Gastroesophageal sphincter (tissue), 4 donors: ENCODE results near the gene TENM3. TPM values are rescaled to one million over a fixed set of nuclear protein-coding genes. Genes with fewer than 3 reads are reported as not detected.
A peak's percentile ranks its signal among the peaks of the same experiment; 100 is the strongest.

ENCODE experiments used
- ATAC-seq: fragments of 150-250 bp; one replicate; pipeline ENCODE4 v1.9.1; 2016; ENCODE audit warnings: mild to moderate bottlenecking, moderate library complexity
- H3K27ac ChIP-seq, 4 donors: fragments of 200-600 bp; sonication (generic) in 3 of 4; 1 replicate in 3 of 4; 2 replicates in 1 of 4; pipeline ENCODE4 v1.5.1; 2016 to 2019
- H3K27me3 ChIP-seq: fragments of 200-600 bp; sonication (generic); one replicate; pipeline ENCODE4 v1.5.1; 2019
- H3K36me3 ChIP-seq, 2 donors: fragments of 200-600 bp; sonication (generic); one replicate each; pipeline ENCODE4 v1.5.1; 2019; ENCODE audit warnings: control low read depth in 1 of 2
- H3K4me1 ChIP-seq, 3 donors: fragments of 200-600 bp; sonication (generic); 1 replicate in 2 of 3; 2 replicates in 1 of 3; pipeline ENCODE4 v1.5.1; 2016 to 2019; ENCODE audit warnings: control low read depth in 2 of 3
- H3K4me3 ChIP-seq, 2 donors: fragments of 200-600 bp; sonication (generic); one replicate each; pipeline ENCODE4 v1.5.1; 2019; ENCODE audit warnings: mild to moderate bottlenecking in 1 of 2, moderate library complexity in 1 of 2
- H3K9me3 ChIP-seq, 3 donors: fragments of 200-600 bp; sonication (generic); one replicate each; pipeline ENCODE4 v1.5.1; 2017 to 2019; ENCODE audit warnings: control low read depth in 2 of 3
- EP300 ChIP-seq: sonication (generic); formaldehyde crosslinking; IDR thresholded peaks from one replicate; pipeline ENCODE4 v1.6.1; 2017; ENCODE audit warnings: antibody characterized with exemption, mild to moderate bottlenecking
- POLR2A ChIP-seq, 2 donors: fragments of 450-650 bp; IDR thresholded peaks; one replicate each; pipeline ENCODE4 v1.6.1; 2017; ENCODE audit warnings: antibody characterized with exemption in 2 of 2, mild to moderate bottlenecking in 2 of 2, moderate library complexity in 1 of 2
- POLR2AphosphoS5 ChIP-seq: sonication (generic); formaldehyde crosslinking; IDR thresholded peaks from one replicate; pipeline ENCODE4 v1.6.1; 2017; ENCODE audit warnings: antibody characterized with exemption
- WGBS, 2 donors: methylation state at CpG; one replicate each; pipeline ENCODE4 v1.1.5; 2018; ENCODE audit warnings: low coverage in 1 of 2; 5-methylcytosine and 5-hydroxymethylcytosine counted together
- total RNA-seq, 4 donors: library from RNA; depleted of rRNA; stranded (reverse); fragments of >200 nt; gene quantifications; one replicate each; pipeline ENCODE4 v1.1.0, GENCODE V29; 2016
- TF ChIP-seq, protein P1 (sequence below), 4 experiments: fragments of 200-600 bp in 2 of 4; fragments of 450-650 bp in 2 of 4; sonication (generic) in 1 of 4; IDR thresholded peaks; one replicate each; pipeline ENCODE4 v1.5.1; 2017 to 2019; ENCODE audit warnings: antibody characterized with exemption in 4 of 4, mild to moderate bottlenecking in 2 of 4, moderate library complexity in 2 of 4

TENM3 gene
- total RNA-seq, 4 donors from 2014 or later, result 8.2 to 39.9 (median 15.8) TPM

DNA sequence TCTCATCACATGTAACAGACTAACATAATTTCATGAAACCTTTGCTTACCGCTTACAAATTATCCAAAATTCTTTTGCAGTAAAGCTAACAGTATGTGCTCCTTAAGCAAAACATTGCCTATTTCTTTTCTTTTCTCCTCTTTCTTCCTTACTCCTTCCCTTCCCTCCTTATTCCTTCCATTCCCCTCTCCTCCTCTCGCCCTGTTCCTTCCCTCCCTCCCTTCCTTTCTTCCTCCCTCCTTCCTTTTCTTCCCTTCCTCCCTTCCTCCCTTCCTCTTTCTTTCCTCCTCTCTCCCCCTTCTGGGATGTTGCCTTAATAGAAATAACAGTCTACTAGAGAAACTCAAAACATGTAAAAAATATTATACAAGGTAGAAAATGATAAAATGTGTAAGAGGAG is 246.4 kb downstream of the TENM3 start:
- WGBS, 2 donors, result 68 to 79% methylated on average over 2 of the region's 2 CpGs
- Histone ChIP-seq H3K4me1 (peaks cover 0 to 20% (median 0%) of the 10 kb centered on the region in 3 donors), H3K27ac (no peak overlapping the region), H3K9me3 (no peaks in the 10 kb centered on the region), H3K27me3 (no peaks in the 10 kb centered on the region), H3K36me3 (no peaks in the 10 kb centered on the region), H3K4me3 (no peak overlapping the region)
- ATAC-seq, result no peak
- TF ChIP-seq, protein P1, sequence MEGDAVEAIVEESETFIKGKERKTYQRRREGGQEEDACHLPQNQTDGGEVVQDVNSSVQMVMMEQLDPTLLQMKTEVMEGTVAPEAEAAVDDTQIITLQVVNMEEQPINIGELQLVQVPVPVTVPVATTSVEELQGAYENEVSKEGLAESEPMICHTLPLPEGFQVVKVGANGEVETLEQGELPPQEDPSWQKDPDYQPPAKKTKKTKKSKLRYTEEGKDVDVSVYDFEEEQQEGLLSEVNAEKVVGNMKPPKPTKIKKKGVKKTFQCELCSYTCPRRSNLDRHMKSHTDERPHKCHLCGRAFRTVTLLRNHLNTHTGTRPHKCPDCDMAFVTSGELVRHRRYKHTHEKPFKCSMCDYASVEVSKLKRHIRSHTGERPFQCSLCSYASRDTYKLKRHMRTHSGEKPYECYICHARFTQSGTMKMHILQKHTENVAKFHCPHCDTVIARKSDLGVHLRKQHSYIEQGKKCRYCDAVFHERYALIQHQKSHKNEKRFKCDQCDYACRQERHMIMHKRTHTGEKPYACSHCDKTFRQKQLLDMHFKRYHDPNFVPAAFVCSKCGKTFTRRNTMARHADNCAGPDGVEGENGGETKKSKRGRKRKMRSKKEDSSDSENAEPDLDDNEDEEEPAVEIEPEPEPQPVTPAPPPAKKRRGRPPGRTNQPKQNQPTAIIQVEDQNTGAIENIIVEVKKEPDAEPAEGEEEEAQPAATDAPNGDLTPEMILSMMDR (IDR thresholded peaks at IDR 0.05), result no peak
- TF ChIP-seq POLR2A (IDR thresholded peaks at IDR 0.05) (no peak), EP300 (no peak), POLR2AphosphoS5 (no peak)

DNA sequence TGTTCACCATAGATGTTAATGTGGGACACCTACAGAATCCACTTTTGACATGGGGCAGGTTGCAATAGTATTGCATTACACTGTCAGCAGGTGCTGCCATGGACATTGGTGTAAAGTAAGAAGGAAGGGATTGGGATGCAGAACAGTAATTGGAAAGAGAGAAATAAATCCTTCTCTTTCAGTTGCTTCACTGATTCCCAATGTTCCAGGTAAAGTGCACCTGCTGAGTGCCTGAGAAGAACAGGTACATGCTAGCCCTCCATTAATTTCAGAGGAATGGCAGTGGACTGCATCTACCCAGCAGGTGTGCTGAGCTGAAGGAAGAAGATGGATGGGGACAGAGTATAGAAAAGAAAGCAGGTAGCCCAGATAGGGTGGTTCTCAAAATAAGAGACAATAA is 248.5 kb downstream of the TENM3 start:
- ATAC-seq, result no peak
- Histone ChIP-seq H3K4me1 (peaks cover 0 to 20% (median 0%) of the 10 kb centered on the region in 3 donors), H3K27ac (peak overlapping the region in 1 of 4 donors; percentile 9), H3K27me3 (no peaks in the 10 kb centered on the region), H3K4me3 (no peak overlapping the region), H3K36me3 (no peaks in the 10 kb centered on the region), H3K9me3 (no peaks in the 10 kb centered on the region)
- TF ChIP-seq POLR2AphosphoS5 (no peak), EP300 (no peak), POLR2A (IDR thresholded peaks at IDR 0.05) (no peak)
- TF ChIP-seq, protein P1 (IDR thresholded peaks at IDR 0.05), result no peak

DNA sequence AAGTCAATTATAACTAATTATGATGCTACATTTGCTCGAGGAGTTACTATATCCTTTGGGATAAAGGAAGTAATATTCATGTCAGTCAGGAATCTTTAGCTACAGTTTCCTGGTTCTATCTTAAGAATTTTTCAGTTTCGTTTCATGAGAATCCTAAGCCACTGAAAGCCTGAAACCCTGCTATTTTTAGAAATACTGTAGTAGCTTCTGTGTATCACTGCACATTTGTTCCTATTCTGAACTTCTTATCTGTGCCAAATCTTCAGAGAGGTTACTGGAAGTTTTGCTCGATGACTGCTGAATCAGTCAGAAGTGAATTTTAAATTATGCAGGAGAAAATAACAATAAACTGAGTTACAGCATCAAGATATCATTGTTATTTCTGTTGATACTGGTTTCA is 249.2 kb downstream of the TENM3 start:
- ATAC-seq, result no peak
- H3K27me3 ChIP-seq, result no peaks in the 10 kb centered on the region
- no peak overlapping the region for H3K4me3 ChIP-seq
- no peaks in the 10 kb centered on the region for H3K9me3 ChIP-seq
- H3K36me3 ChIP-seq, result no peaks in the 10 kb centered on the region
- TF ChIP-seq POLR2A (IDR thresholded peaks at IDR 0.05) (no peak), EP300 (no peak), POLR2AphosphoS5 (peak; percentile 20)
- TF ChIP-seq, protein P1 (IDR thresholded peaks at IDR 0.05), result no peak
- peak overlapping the region in 1 of 4 donors; percentile 9 for H3K27ac ChIP-seq
- WGBS, 2 donors, result 7 to 8% methylated on average over 3 of the region's 3 CpGs
- peaks cover 0 to 20% (median 0%) of the 10 kb centered on the region in 3 donors for H3K4me1 ChIP-seq

DNA sequence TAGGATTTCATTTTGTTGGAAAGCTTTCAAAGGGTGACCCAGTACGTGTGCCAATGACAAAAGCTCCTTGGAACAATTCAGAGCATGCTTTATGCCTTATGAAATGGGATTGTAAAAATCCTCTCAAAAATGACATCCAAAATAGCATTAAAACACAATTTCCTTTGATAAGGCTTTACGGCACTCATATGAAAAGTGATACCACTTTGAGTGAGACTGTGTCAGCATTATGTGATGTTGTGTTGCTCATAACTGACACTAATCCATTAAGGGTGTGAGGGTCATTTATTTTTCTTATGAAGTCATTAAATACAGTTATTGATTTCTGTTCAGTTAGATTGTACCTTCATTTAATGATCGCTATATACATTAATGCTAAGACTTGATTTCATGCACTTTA is 250.2 kb downstream of the TENM3 start:
- ATAC-seq, result no peak
- no peaks in the 10 kb centered on the region for H3K36me3 ChIP-seq
- TF ChIP-seq, protein P1 (IDR thresholded peaks at IDR 0.05), result no peak
- TF ChIP-seq POLR2AphosphoS5 (no peak), POLR2A (IDR thresholded peaks at IDR 0.05) (no peak), EP300 (no peak)
- no peak overlapping the region for H3K27ac ChIP-seq
- H3K27me3 ChIP-seq, result no peaks in the 10 kb centered on the region
- H3K4me3 ChIP-seq, result no peak overlapping the region
- H3K4me1 ChIP-seq, result peaks cover 0 to 20% (median 0%) of the 10 kb centered on the region in 3 donors
- WGBS, 2 donors, result 74 to 84% methylated on average over 3 of the region's 3 CpGs
- H3K9me3 ChIP-seq, result no peaks in the 10 kb centered on the region

DNA sequence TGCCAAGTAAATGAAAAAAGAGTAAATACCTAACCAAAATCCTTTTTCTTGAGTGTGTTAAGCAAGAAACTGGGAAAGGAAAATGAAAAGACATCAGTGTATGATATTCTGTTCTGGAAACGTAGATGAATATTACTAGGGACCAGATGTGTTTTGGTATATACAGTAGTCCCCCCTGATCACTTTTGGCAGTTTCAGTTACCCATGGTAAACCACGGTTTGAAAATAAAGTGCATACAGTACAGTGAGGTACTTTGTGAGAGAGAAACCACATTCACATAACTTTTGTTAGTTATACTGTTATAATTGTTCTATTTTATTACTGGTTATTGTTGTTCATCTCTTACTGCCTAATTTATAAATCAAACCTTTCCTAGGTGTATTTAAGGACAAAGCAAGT is 250.9 kb downstream of the TENM3 start:
- TF ChIP-seq POLR2A (IDR thresholded peaks at IDR 0.05) (no peak), EP300 (no peak), POLR2AphosphoS5 (no peak)
- TF ChIP-seq, protein P1 (IDR thresholded peaks at IDR 0.05), result no peak
- H3K36me3 ChIP-seq, result no peaks in the 10 kb centered on the region

More for the DNA sequence above, 250.9 kb downstream of the TENM3 start:
- ATAC-seq, result no peak
- no peak overlapping the region for H3K4me3 ChIP-seq
- H3K9me3 ChIP-seq, result no peaks in the 10 kb centered on the region
- no peaks in the 10 kb centered on the region for H3K27me3 ChIP-seq
- peaks cover 0 to 20% (median 0%) of the 10 kb centered on the region in 3 donors for H3K4me1 ChIP-seq
- H3K27ac ChIP-seq, result no peak overlapping the region
- WGBS, 2 donors, result 72 to 91% methylated on average over 2 of the region's 2 CpGs
